Stimulated activated CD4-positive, alpha-beta T cell treated with anti-CD3 and anti-CD28 coated beads, Interleukin-15, amount 100 ng/mL, for 1 hour (primary cell): ENCODE measurements around the gene CD93.

Experiments
- DNase-seq, 2 donors: peaks; one replicate each; pipeline ENCODE4 v3.0.0-alpha.2; 2020; ENCODE audit warnings: low read depth in 1 of 2, low spot score in 1 of 2

Gene CD93

DNA sequence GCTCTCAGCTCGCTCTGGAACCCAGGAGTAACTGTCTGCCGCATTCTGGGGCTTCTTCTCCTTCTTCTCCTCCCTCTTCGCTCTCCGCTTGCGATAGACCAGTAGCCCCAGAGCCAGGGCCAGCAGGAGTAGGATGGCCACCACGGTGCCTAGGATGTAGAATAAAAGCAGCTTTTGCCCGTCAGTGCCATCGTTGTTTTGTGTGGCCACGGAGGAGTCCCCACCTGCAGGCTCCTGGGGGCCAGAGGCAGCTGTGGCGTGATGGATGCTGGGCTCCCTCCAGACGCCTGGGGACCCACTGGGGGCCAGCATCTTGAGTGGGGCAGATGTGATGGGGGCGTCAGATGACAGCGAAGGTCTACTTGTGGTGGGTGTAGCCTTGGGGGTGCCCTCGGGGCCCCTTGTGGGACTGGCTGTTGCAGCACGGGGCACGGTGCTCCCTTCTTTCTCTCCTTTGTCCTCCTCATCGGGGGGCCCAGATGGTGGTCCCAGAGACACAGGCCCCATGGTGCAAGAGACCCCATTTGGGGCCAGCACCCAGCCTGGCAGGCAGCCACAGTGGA lies 1.8 kb downstream of the CD93 start:
- DNase-seq = no peak

DNA sequence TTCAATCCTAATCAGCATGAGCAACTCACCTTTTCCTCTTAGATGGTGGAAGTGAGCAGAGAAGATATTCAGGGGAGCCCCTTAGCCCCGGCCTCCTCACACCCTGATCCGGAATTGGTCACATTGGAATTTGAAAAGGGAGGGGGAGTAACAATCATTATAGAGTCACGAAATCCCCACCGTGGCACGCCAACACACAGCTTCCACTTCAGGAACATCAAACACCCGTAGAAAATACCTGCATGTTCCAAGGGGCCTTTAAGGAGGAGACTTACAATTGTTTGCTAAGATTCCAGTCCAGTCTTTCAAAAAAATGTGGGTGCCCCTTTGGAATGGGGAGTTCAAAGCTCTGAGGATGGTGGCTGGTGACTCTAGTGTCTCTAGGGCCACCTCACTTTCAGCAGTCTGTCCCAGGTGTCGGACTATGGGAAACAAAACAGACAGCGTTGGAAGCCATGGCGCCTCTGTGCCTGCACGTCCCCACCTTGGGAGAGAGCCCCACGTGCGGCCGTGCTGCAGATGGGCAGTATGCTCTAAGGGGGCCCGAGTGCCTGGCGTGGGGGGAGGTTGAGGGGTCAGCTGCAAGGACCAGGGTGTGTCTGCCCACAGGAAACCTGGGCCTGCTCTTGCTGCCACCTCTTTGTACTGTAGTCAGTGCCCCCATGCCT lies 2.4 kb downstream of the CD93 start:
- DNase-seq = no peak

DNA sequence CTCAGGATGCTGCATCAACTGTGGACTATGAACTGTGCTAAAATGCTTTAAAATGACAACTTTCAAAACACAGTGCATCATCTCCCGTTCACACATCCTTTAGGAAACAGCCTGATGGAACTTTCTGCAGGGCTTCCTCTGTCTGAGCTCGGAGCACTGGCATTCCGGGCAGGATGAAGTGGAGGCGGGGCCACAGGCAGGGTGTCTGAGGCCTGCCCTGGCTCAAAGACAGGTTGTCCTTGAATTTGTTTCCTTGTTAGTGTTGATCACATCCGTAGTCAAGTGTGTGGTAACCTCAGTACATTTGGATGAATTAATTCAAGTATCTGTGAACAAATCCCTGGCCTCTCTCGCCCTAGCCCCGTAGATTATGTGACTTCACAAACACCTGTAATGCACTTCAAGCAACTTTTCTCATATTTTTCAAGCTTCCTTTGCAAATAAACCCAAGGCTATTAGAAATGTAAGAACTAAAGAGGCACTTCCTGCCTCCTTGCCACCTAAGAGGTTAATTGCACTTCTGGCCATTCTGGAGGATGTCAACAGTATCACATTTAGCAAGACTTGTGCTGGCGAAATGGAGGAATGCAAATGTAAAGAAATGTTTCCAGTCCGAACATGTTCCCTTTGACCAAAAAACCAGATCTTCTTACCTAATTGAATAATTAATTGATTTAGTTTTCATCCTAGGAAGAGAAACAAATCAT lies 3.1 kb downstream of the CD93 start:
- DNase-seq = no peak

DNA sequence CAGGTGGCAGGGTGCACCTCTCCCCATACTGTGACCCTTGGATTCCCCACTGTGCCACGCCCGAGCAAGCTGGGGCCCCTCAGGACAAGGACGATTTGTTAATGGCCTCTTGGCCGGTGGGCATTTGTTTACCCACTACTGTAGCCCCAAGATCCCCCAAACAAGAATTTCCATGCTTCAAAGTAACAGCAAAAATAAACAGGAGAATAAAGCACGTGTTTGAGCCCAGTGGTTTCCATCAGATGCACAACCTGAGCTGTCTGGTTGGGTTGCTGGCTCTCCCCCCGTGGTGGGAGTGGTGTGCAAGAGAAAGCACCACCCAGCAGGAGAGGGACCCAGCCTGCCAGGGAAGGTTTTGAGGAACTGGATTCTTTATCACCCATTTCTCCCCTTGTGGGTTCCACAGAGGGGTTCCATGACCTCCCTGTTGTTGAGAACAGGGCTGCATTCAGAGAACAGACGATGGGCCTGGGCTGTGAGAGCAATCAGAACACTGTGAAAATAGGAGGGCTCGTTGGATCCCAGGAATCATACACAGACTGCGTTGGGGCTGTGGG lies 4.8 kb downstream of the CD93 start:
- DNase-seq = no peak

DNA sequence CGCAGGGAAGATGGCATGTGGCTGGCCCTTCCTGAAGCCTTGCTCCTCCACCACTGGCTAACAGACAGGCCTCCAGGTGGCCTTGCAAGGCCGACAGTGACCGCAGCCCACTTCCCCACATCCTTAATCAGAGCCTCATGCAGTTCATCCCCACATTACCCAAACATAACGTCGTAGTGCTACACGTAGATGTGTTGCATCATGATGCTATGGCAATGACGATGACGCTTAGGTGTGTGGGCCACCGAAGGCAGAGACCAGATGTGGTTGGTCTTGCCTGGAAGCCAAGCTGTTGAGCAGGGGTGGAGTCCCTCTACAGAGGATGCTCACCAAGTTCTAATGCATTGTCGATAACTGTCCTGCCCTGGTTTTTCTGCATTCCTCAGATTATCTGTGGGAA lies 5.6 kb downstream of the CD93 start:
- no peak for DNase-seq

DNA sequence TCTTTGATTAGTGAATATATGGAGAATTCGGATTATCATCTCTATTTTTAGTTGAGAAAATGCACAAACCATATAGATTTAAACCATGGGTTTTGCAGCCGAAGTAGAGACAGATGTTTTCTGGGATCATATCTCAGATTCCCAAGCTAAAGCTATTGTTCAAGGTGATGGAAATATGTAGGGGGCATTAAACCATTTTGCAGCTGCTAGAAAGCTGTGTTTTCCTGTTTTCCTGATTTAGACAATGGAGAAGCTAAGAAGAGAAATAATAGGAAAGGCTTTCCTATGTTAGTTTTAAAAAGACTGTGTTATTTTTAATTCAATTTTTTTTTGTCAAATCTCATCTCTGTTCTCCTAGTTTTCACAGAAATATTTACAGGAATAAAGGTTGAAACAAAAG lies 6.2 kb downstream of the CD93 start:
- no peak for DNase-seq

DNA sequence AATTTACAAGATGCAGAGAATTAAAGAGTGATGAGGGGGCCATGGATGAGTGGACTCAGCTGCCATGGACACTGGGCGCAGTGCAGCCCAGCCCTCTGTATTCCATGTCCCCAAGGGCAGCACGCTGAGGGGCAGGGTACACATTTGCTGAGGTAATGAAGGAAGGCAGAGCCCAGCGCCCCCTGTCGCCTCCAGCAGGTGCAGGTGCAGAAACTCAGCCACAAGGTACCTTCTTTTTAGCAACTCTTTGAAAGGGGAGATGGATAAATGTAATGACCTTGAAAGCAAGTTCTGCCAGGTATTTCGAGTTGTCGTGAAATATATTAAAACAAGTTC lies 7.1 kb downstream of the CD93 start:
- DNase-seq = no peak

DNA sequence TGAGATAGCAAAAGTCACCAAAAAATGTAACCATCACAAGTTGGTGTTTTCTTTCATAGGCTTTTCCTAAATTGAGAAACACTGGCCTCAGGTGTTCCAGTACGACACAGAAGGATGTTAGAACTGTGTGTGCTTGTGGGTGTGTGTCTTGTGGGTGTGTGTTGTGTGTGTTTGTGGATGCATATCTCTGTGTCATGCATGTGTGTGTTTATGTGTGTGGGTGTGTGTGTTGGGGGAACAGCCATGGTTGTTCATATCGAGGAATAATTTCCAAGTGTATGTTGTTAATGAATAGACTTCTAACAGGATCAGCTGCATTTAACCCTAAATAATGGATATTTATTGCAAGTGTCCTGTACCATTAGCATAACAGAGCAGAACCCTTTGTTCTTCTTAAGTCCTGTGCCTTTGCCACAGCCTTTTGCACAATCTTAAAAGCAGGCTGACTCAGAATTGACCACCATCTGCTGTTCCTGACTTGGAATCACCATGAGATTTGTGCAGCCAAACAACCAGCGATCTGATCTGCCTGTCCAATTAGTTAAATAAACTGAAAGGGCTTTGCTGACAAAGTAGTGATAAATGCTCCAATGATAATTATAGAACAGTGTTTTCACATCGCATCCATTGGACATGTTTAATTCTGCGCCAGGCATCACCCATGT lies 7.6 kb downstream of the CD93 start:
- no peak for DNase-seq

DNA sequence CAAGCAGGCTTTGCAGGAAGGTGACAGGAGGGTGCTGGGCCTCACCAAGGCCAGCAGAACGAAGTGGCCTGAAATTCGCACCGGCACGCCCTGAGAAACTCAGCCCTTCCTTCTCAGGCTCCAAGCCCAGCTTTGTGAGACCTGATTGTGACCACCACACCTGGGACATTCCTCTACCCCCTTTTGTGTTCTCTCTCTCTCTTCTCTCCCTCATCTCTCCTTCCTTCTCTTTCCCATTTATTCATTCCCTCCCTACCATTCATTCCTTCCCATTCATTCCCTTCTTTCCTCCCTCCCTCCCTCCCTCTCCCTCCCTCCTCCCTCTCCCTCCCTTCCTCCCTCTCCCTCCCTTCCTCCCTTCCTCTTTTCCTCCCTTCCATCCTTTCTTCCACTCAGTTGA lies 8.8 kb downstream of the CD93 start:
- DNase-seq = no peak

DNA sequence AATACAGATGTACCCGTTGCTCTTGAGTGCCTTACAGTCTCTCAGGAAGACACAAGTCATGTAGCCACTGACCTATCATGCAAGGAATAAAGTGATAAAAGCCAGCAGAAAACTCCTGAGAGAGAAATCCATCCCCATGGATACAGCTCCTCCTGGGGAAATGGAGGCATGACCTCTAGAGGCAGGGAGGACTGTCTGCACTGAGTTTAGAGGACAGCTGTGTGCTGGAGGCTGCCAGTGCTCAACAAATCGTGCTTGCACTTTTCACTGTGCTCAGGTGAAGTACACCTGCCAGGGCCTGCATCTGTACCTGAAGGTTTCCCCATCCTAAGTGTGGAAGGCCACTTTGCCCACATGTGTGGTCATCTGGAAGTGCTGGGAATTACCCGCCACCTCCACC lies 12.1 kb downstream of the CD93 start:
- DNase-seq = no peak

DNA sequence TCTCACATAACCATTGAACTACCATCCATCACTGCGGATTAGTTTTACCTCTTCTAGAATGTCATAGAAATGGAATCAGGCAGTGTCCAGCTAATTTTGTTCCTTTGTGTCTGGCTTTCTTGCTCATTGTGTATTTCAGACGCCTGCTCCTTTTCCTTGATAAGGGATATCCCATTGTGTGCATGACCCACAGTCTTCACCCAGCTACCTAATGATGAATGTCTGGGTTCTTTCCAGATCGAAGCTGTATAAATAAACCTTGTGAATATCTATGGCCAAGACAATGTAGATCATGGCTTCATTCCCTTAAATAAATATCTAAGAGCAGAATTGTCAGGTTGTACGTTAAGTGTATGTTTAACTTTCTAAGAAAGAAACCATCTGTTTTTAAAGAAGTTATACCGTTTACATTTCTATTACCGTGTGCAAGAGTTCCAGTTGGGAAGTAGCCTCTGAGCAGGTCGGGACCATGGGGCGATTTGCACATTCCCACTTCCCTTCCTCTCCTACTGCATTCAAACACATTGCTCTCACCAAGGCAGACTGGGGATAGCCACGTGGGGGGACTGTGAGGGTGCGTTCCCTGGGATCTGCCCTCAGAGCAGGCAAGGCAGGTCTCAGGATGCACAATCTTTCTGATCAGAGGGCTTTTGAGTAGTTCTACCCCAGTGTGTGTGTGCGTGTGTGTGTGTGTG lies 13.1 kb downstream of the CD93 start:
- DNase-seq = no peak

DNA sequence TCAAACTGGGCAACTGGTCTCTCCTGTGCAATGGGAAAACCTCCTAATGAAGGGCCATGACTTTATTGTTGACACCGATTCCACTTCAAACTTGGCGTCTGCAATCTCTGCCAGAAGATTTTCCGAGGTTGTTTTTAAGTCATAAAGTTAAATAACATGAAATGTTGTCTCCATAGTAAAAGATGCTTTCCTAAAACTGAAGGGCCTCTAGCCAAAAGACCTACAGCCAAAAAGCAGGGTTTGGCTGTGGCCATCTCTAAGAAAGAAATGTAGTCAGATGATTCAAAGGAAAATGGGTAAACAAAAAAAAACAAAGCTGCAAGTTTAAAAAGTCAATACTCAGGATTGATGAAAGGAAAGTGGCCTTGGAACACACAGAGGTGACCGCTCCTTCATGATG lies 14.1 kb downstream of the CD93 start:
- DNase-seq = no peak

DNA sequence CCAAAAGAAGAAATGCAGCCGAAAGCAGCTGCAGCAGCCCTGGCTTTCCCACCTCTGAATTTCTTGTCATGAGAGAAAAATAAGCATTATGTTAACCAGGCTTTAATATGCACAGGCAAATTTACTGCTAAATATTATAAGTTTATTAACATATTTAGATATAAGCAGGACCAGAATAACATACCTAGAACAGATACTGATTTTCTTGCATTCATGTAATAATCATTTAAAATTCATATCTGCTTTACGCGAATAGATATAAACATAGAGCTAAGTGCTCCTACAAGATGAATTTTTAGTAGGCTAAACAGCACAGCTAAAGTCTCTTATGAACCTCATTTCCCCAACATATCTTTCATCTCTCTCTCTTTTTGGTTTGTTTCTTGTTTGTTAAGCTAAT lies 14.7 kb downstream of the CD93 start:
- DNase-seq = no peak

DNA sequence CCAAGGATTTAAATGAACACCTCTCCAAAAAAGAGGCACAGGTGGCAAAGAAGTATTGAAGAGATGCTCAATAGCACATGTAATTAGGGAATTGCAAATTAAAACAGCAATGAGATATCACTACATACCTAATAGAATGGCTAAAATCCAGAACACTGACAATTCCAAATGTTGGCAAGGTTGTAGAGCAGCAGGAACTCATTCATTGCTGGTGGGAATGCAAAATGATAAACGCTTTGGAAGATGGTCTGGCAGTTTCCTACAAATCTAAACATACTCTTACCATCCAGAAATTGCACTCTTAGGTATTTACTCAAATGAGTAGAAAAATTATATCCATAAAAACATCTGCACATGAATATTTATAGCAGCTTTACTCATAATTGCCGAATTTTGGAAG lies 17.0 kb downstream of the CD93 start:
- no peak for DNase-seq

DNA sequence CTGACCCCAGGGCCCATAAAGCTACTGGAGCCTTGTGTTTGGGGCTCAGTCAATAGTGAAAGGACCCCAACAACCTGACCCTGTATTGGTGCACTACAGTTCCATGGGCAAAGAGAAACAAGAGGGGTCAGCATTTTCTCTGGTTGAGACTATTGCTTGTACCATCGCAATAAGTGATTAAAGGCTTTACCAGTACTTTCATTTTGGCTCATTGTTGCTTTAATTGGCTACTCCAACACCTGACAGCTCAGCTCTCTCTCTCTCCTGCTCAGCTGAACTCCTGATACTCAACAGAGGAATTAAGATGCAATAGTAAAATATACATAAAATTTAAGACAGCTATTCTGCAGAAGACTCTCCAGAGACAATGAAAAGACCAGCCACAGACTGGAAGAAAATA lies 17.8 kb downstream of the CD93 start:
- no peak for DNase-seq

DNA sequence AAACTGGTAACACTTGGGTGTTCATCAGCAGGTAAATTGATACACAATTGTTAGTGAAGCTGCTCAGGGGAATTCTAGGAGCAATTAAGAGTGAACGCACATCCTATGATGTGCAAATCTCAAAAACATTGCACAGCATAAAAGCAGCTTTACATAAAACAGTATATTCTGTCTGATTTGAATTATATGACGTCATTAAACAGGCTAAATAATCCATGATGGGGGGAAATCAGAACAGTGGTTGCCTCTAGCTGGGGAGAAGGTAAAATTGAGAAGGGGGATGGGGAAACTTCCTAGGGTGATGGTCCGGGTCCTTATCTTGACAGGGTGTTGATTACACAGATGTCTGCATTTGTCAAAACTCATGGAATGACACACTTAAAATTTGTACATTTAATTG lies 19.4 kb downstream of the CD93 start:
- DNase-seq = no peak

DNA sequence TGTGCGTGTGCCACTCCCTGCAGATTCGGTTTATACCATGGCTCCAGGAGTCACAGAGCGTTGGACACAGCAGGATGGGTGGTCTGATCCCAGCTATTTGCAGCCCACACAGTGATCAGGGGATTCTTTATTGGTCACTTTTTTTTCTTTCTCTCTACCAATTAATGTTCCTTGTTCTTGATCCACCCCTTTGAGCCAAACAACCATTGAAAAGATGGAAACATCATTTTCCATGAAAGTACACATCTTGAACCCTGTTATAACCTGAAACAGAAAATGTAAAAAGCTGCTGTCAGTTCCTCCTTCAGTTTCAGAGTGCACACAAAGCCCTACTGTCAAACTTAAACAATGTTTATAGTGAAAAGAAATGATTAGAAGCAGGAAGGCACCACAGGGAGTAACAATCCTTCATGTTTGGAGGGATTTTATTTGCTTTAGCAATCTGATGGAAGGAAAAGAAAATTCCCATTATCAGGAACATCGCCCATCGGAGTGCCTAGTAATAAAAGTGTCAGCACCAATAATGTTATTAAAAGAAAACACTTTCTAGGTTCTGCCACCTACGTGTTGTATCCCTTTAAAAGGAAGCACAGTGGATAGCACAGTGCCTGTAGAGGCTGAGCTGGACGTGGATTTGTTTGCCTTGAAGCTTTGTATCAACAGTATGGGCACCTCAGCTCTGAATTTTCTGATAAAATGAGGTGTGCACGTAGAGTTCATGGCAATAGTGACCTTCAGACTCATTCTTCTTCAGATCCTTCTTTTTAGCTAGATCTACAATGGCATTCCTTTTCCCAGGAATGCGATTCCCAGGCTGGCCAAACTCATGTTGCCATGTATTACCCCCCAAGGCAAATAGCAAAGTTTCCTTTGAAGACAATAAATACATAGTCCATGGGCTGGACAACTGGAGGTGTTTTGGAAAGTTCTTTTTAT lies 20.6 kb downstream of the CD93 start:
- DNase-seq = no peak

DNA sequence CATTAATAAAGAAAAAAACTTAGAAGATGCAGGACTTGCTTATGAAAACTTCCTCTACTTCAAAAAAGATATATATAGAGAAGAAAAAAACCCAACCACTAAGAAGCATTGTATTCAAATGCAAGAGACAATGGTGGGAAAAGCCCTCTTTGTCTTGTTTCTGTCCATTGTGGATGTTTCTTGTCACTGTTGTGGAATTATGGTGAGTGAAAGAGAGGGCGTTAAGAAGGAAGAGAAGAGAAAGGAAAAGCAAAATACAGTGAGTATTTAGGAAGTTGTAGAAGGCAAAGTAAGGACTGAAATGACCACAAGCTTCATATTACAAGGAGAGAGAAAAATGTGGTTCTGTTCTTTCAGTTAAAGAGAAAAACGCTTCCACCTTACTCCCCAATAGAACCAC lies 22.5 kb downstream of the CD93 start:
- no peak for DNase-seq

DNA sequence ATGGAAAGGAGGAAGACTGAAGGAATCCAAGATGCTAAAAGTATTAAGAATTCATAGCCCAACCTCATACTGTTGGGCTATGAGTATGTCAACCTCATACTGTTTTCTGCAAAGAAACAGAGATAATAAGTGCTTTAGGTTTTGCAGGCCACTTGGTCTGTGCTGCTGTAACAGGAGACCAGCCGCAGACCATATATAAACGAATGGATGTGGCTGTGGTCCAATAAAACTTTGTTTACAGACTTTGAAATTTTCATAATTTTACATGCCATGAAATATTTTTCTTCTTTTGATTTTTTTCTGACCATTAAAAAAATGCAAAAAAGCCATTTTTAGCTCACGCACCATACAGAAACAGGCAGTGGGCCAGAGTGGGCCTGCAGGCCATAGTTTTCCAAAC lies 23.0 kb downstream of the CD93 start:
- no peak for DNase-seq

DNA sequence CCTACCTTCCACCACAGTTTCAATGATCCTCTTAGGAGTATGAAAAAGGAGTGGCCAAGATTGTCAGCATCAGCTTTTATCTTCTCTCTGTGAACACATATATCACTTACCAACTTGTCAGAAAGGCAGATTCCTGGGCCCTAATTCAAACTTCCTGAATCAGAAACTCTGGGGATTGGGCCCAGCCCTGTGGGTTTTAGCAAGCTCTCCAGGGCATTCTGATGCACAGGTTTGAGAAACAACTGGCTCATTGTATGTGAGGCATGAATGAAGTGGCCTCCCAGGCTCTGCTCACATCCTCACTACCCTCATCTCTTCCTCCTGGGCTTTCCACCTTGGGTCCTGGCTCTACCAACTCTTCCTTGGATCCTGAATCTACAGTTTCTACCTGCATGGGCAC lies 23.5 kb downstream of the CD93 start:
- no peak for DNase-seq
